Neuronal stem cell (in vitro differentiated cells): ENCODE data around the gene CCT6A.
"Not testable (repeated sequence)": the region's sequence is repeated elsewhere in the genome, so short reads cannot be mapped to it uniquely, and the experiment has no call there.

ENCODE experiments used
- DNase-seq: peaks from one replicate; pipeline ENCODE4 v3.0.0-alpha.2; 2013; ENCODE audit warnings: low spot score
- H2AFZ ChIP-seq: one replicate; pipeline ENCODE4 v1.6.1; 2013; ENCODE audit warnings: mild to moderate bottlenecking, low read length, inconsistent platforms
- H2AK5ac ChIP-seq: 2 replicates; pipeline ENCODE4 v1.6.1; 2013; ENCODE audit warnings: low read depth, mild to moderate bottlenecking, inconsistent platforms, low read length, moderate library complexity, mixed read lengths
- H2BK120ac ChIP-seq: 2 replicates; pipeline ENCODE4 v1.6.1; 2013; ENCODE audit warnings: low read depth, mild to moderate bottlenecking, inconsistent platforms, low read length, moderate library complexity, mixed read lengths
- H2BK12ac ChIP-seq: one replicate; pipeline ENCODE4 v1.6.1; 2013; ENCODE audit warnings: low read length, inconsistent platforms
- H2BK15ac ChIP-seq: 2 replicates; pipeline ENCODE4 v1.6.1; 2013; ENCODE audit warnings: mild to moderate bottlenecking, low read length, inconsistent platforms, mixed read lengths
- H2BK5ac ChIP-seq: one replicate; pipeline ENCODE4 v1.6.1; 2013; ENCODE audit warnings: inconsistent platforms, mild to moderate bottlenecking, low read length, moderate library complexity
- H3K14ac ChIP-seq: one replicate; pipeline ENCODE4 v1.6.1; 2013; ENCODE audit warnings: low read length, inconsistent platforms
- H3K18ac ChIP-seq: 2 replicates; pipeline ENCODE4 v1.6.1; 2013; ENCODE audit warnings: low read length, inconsistent platforms
- H3K23ac ChIP-seq: 2 replicates; pipeline ENCODE4 v1.6.1; 2013; ENCODE audit warnings: low read depth, mild to moderate bottlenecking, mixed read lengths, low read length, inconsistent platforms; ENCODE audit not compliant: poor library complexity
- H3K27ac ChIP-seq: replicated peaks from 3 replicates; pipeline ENCODE4 v1.5.1; 2013; ENCODE audit warnings: low read length, inconsistent platforms
- H3K27me3 ChIP-seq, 3 experiments: 2 replicates each; pipeline ENCODE4 v1.6.1; 2013; ENCODE audit warnings: low read length in 3 of 3, mild to moderate bottlenecking in 2 of 3, inconsistent platforms in 1 of 3, low read depth in 1 of 3, mixed read lengths in 1 of 3, moderate library complexity in 1 of 3; ENCODE audit not compliant: control insufficient read depth in 3 of 3, insufficient read depth in 3 of 3
- H3K36me3 ChIP-seq, 2 donors: replicated peaks in 1 of 2; 2 replicates each; pipeline ENCODE4 v1.6.1; 2013; ENCODE audit warnings: low read length in 2 of 2; ENCODE audit not compliant: control insufficient read depth in 2 of 2, insufficient read depth in 2 of 2
- H3K4ac ChIP-seq: 2 replicates; pipeline ENCODE4 v1.6.1; 2013; ENCODE audit warnings: inconsistent platforms, mild to moderate bottlenecking, low read length, moderate library complexity
- H3K4me1 ChIP-seq, 2 donors: 1 replicate in 1 of 2; 2 replicates in 1 of 2; pipeline ENCODE4 v1.6.1; 2013; ENCODE audit warnings: low read length in 2 of 2, low read depth in 1 of 2; ENCODE audit not compliant: control insufficient read depth in 2 of 2, insufficient read depth in 1 of 2
- H3K4me2 ChIP-seq: one replicate; pipeline ENCODE4 v1.6.1; 2013; ENCODE audit warnings: mild to moderate bottlenecking, low read length, inconsistent platforms; ENCODE audit not compliant: insufficient read depth, poor library complexity, severe bottlenecking
- H3K4me3 ChIP-seq, 2 donors: 2 replicates each; pipeline ENCODE4 v1.5.1; 2013; ENCODE audit warnings: low read length in 2 of 2, mild to moderate bottlenecking in 2 of 2, inconsistent platforms in 1 of 2, moderate library complexity in 1 of 2
- H3K79me1 ChIP-seq: one replicate; pipeline ENCODE4 v1.6.1; 2013; ENCODE audit warnings: low read depth, mild to moderate bottlenecking, inconsistent platforms, low read length, moderate library complexity
- H3K9ac ChIP-seq: one replicate; pipeline ENCODE4 v1.6.1; 2013; ENCODE audit warnings: mild to moderate bottlenecking, low read depth, low read length, inconsistent platforms; ENCODE audit not compliant: poor library complexity
- H3K9me3 ChIP-seq, 2 donors: replicated peaks in 1 of 2; 2 replicates each; pipeline versions ENCODE3 to v1.6.1; 2013; ENCODE audit warnings: low read length in 2 of 2, mild to moderate bottlenecking in 2 of 2, inconsistent platforms in 1 of 2, low read depth in 1 of 2, mixed read lengths in 1 of 2, moderate library complexity in 1 of 2; ENCODE audit not compliant: control insufficient read depth in 2 of 2, insufficient read depth in 1 of 2
- H4K8ac ChIP-seq: one replicate; pipeline ENCODE4 v1.6.1; 2013; ENCODE audit warnings: low read depth, mild to moderate bottlenecking, inconsistent platforms, low read length, moderate library complexity
- H4K91ac ChIP-seq: one replicate; pipeline ENCODE4 v1.6.1; 2013; ENCODE audit warnings: low read length, low read depth, mild to moderate bottlenecking, inconsistent platforms; ENCODE audit not compliant: poor library complexity
- whole genome bisulfite sequencing, 2 donors: extraction: QIAGEN DNeasy Blood & Tissue Kit; methylation state at CpG; one replicate each; pipeline ENCODE4 v1.1.7; 2013; ENCODE audit warnings: missing lambda C conversion rate in 2 of 2, mixed read lengths in 1 of 2; ENCODE audit not compliant: insufficient read length in 2 of 2, insufficient replicate concordance in 1 of 2; ENCODE audit errors: extremely low coverage in 2 of 2; 5-methylcytosine and 5-hydroxymethylcytosine counted together

Gene CCT6A

DNA sequence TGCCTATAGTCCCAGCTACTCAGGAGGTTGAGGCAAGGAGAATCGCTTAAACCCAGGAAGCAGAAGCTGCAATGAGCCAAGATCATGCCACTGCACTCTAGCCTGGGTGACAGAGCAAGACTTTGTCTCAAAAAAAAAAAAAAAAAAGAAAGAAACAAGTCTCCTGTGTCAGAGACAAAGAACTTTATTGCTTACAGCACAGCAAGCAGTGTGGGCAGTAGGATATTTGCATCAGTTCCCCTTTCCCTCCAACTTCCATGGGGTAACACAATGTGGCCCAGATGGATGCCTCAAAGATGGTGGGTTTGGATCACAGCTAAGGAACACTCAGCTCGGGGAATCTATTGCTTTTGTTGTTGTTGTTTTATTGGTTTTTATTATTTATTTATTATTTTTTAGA is 5.8 kb upstream of the CCT6A start:
- not testable (repeated sequence) for H3K9me3 ChIP-seq, H3K27ac ChIP-seq, H3K4ac ChIP-seq, H4K8ac ChIP-seq, H3K4me3 ChIP-seq, DNase-seq, H2BK15ac ChIP-seq, H3K9ac ChIP-seq, H4K91ac ChIP-seq, H3K14ac ChIP-seq, H3K4me1 ChIP-seq, H3K79me1 ChIP-seq, H3K27me3 ChIP-seq, H3K18ac ChIP-seq, H2BK12ac ChIP-seq, H2AFZ ChIP-seq, H2AK5ac ChIP-seq, H3K4me2 ChIP-seq, H2BK120ac ChIP-seq, H3K23ac ChIP-seq, H2BK5ac ChIP-seq
- WGBS, 2 donors, result no CpG with 5 or more reads among the region's 2 CpGs
- peaks cover 4 to 22% of the 10 kb centered on the region in 2 donors for H3K36me3 ChIP-seq

- WGBS, 2 donors, result no CpG with 5 or more reads among the region's 5 CpGs
- Histone ChIP-seq H4K8ac (no peak overlapping the region), H3K79me1 (peaks cover 2% of the 10 kb centered on the region), H2AK5ac (no peak overlapping the region), H3K14ac (no peak overlapping the region), H3K4ac (no peak overlapping the region), H3K4me3 (no peak overlapping the region), H3K9me3 (no peaks in the 10 kb centered on the region), H2BK5ac (no peak overlapping the region), H4K91ac (no peak overlapping the region), H2BK12ac (no peak overlapping the region), H2AFZ (no peak overlapping the region), H3K27me3 (no peaks in the 10 kb centered on the region), H3K9ac (no peak overlapping the region), H3K18ac (no peak overlapping the region), H3K27ac (no peak overlapping the region), H2BK120ac (no peak overlapping the region), H3K36me3 (peaks cover 4 to 18% of the 10 kb centered on the region in 2 donors), H3K4me2 (no peak overlapping the region), H3K4me1 (peaks cover 0 to 5% of the 10 kb centered on the region in 2 donors), H2BK15ac (no peak overlapping the region), H3K23ac (no peak overlapping the region)
- DNase-seq, result no peak
Measured at GRCh38 chr7:56046721-56047445, 4.7 kb upstream of the CCT6A start.

GRCh38 chr7:56047446-56048116 is 4.0 kb upstream of the CCT6A start:
- H3K9me3 ChIP-seq, H3K14ac ChIP-seq, H3K4me1 ChIP-seq, H3K4me2 ChIP-seq, H2BK5ac ChIP-seq, H2BK15ac ChIP-seq, H3K27me3 ChIP-seq, H2BK12ac ChIP-seq, DNase-seq, H3K9ac ChIP-seq, H3K23ac ChIP-seq, H3K27ac ChIP-seq, H2AK5ac ChIP-seq, H3K79me1 ChIP-seq, H3K18ac ChIP-seq, H4K91ac ChIP-seq, H2AFZ ChIP-seq, H4K8ac ChIP-seq, H3K4me3 ChIP-seq, H2BK120ac ChIP-seq, H3K4ac ChIP-seq: not testable (repeated sequence)
- H3K36me3 ChIP-seq, result peaks cover under 1 to 14% of the 10 kb centered on the region in 2 donors
- no CpG with 5 or more reads among the region's 11 CpGs for WGBS, 2 donors

GRCh38 chr7:56048245-56048644 is 3.3 kb upstream of the CCT6A start:
- H3K23ac ChIP-seq, result no peak overlapping the region
- H4K91ac ChIP-seq, result no peak overlapping the region
- peaks cover 3 to 6% of the 10 kb centered on the region in 2 donors for H3K4me1 ChIP-seq
- DNase-seq, result no peak
- no peak overlapping the region for H2BK12ac ChIP-seq
- H4K8ac ChIP-seq, result no peak overlapping the region
- H3K4ac ChIP-seq, result no peak overlapping the region
- no peak overlapping the region for H3K14ac ChIP-seq
- no CpG with 5 or more reads among the region's 1 CpG for WGBS, 2 donors
- H3K9me3 ChIP-seq, result no peaks in the 10 kb centered on the region
- H2BK120ac ChIP-seq, result no peak overlapping the region
- no peak overlapping the region for H3K9ac ChIP-seq
- no peak overlapping the region for H3K4me3 ChIP-seq
- no peak overlapping the region for H2BK5ac ChIP-seq
- no peaks in the 10 kb centered on the region for H3K27me3 ChIP-seq
- no peak overlapping the region for H3K18ac ChIP-seq
- no peak overlapping the region for H2AFZ ChIP-seq
- H3K27ac ChIP-seq, result no peak overlapping the region
- H2BK15ac ChIP-seq, result no peak overlapping the region
- peaks cover 4 to 14% of the 10 kb centered on the region in 2 donors for H3K36me3 ChIP-seq
- no peak overlapping the region for H3K4me2 ChIP-seq
- H3K79me1 ChIP-seq, result peaks cover 2% of the 10 kb centered on the region
- H2AK5ac ChIP-seq, result no peak overlapping the region
